B cell (primary cell): ENCODE measurements around the gene RSRC2. TPM values are rescaled to one million over a fixed set of nuclear protein-coding genes. Genes with fewer than 3 reads are reported as not detected.
"Not testable (repeated sequence)": the region's sequence is repeated elsewhere in the genome, so short reads cannot be mapped to it uniquely, and the experiment has no call there.

ENCODE experiments used
- ATAC-seq: fragments of 200-7000 bp; cut with Tn5 transposase; one replicate; pipeline ENCODE4 v1.10.0; 2021; ENCODE audit warnings: low read depth, mild to moderate bottlenecking, moderate number of reproducible peaks, moderate library complexity
- CTCF ChIA-PET: fragments of 350-600 bp; sonication (Branson Sonifier 250); formaldehyde crosslinking; loops from one replicate; lab custom pipeline; 2021; ENCODE audit warnings: antibody characterized with exemption, inconsistent platforms; lab: Charles Lee
- POLR2A ChIA-PET: fragments of 350-600 bp; sonication (Branson Sonifier 250); formaldehyde crosslinking; loops from one replicate; lab custom pipeline; 2021; ENCODE audit warnings: antibody characterized with exemption; lab: Charles Lee
- DNase-seq: peaks from one replicate; pipeline ENCODE4 v3.0.0; 2013
- H2AFZ ChIP-seq: 2 replicates; pipeline ENCODE4 v1.6.1; 2012; ENCODE audit warnings: mild to moderate bottlenecking, low read depth, low read length; ENCODE audit not compliant: insufficient read depth, poor library complexity, severe bottlenecking
- H3K27ac ChIP-seq, 2 donors: 1 replicate in 1 of 2; 2 replicates in 1 of 2; pipeline ENCODE4 v1.5.1; 2012 to 2013; ENCODE audit warnings: low read length in 2 of 2, mild to moderate bottlenecking in 2 of 2, moderate library complexity in 1 of 2
- H3K27me3 ChIP-seq, 4 experiments: fragments of 200-600 bp in 1 of 4; sonication (generic) in 1 of 4; replicated peaks in 1 of 4; 1 replicate in 2 of 4; 2 replicates in 2 of 4; pipeline versions ENCODE4 v1.6.1 to v1.7.0; 2013 to 2016; ENCODE audit warnings: low read length in 3 of 4, mild to moderate bottlenecking in 2 of 4, mixed read lengths in 1 of 4, moderate library complexity in 1 of 4; ENCODE audit not compliant: insufficient read depth in 4 of 4, control insufficient read depth in 3 of 4; ENCODE audit errors: control extremely low read depth in 1 of 4
- H3K36me3 ChIP-seq, 2 experiments: replicated peaks in 1 of 2; 1 replicate in 1 of 2; 2 replicates in 1 of 2; pipeline versions ENCODE4 v1.6.1 to v1.7.1; 2013; ENCODE audit warnings: low read length in 1 of 2; ENCODE audit not compliant: insufficient read depth in 2 of 2, control insufficient read depth in 1 of 2; ENCODE audit errors: control extremely low read depth in 1 of 2, extremely low read depth in 1 of 2
- H3K4me1 ChIP-seq, 2 donors: fragments of 200-600 bp in 1 of 2; sonication (generic) in 1 of 2; 1 replicate in 1 of 2; 2 replicates in 1 of 2; pipeline versions ENCODE4 v1.5.1 to v1.6.1; 2013 to 2017; ENCODE audit warnings: low read length in 2 of 2; ENCODE audit not compliant: control insufficient read depth in 2 of 2, insufficient read depth in 2 of 2
- H3K4me2 ChIP-seq: replicated peaks from 2 replicates; pipeline ENCODE3; 2012; ENCODE audit warnings: mild to moderate bottlenecking, low read depth, low read length; ENCODE audit not compliant: poor library complexity, severe bottlenecking
- H3K4me3 ChIP-seq, 5 experiments: fragments of 200-600 bp in 1 of 5; sonication (generic) in 1 of 5; 1 replicate in 3 of 5; 2 replicates in 2 of 5; pipeline versions ENCODE4 v1.5.1 to v1.7.0; 2011 to 2016; ENCODE audit warnings: low read length in 4 of 5, mild to moderate bottlenecking in 4 of 5, low read depth in 2 of 5, control low read depth in 1 of 5, moderate library complexity in 1 of 5; ENCODE audit not compliant: insufficient read depth in 1 of 5; ENCODE audit errors: control extremely low read depth in 1 of 5, extremely low read depth in 1 of 5
- H3K79me2 ChIP-seq: fragments of 200-600 bp; sonication (generic); one replicate; pipeline ENCODE4 v1.6.0; 2016; ENCODE audit warnings: low read length; ENCODE audit not compliant: control insufficient read depth, insufficient read depth
- H3K9ac ChIP-seq: fragments of 200-600 bp; sonication (generic); 2 replicates; pipeline ENCODE4 v1.6.1; 2017; ENCODE audit warnings: mild to moderate bottlenecking, low read length, moderate library complexity
- H3K9me3 ChIP-seq, 3 donors: one replicate each; pipeline versions ENCODE4 v1.6.1 to v1.7.1; 2013; ENCODE audit warnings: low read length in 2 of 3; ENCODE audit not compliant: control insufficient read depth in 2 of 3, insufficient read depth in 1 of 3; ENCODE audit errors: control extremely low read depth in 1 of 3
- H4K20me1 ChIP-seq: 2 replicates; pipeline ENCODE4 v1.6.0; 2012; ENCODE audit warnings: mild to moderate bottlenecking, low read length; ENCODE audit not compliant: insufficient read depth, control insufficient read depth, poor library complexity, severe bottlenecking
- H3K27ac Mint-ChIP-seq: one replicate; pipeline ENCODE4 v1.8.0; 2021; ENCODE audit warnings: mixed read lengths
- H3K27me3 Mint-ChIP-seq: one replicate; pipeline ENCODE4 v1.8.0; 2021; ENCODE audit warnings: mixed read lengths
- H3K4me1 Mint-ChIP-seq: one replicate; pipeline ENCODE4 v1.8.0; 2021; ENCODE audit warnings: mixed read lengths
- H3K4me3 Mint-ChIP-seq: one replicate; pipeline ENCODE4 v1.8.0; 2021; ENCODE audit warnings: mixed read lengths
- H3K9me3 Mint-ChIP-seq: one replicate; pipeline ENCODE4 v1.8.0; 2022; ENCODE audit warnings: mixed read lengths; ENCODE audit not compliant: insufficient read depth
- CTCF ChIP-seq: fragments of 200-600 bp; IDR thresholded peaks from one replicate; pipeline ENCODE4 v1.8.0; 2022; ENCODE audit warnings: antibody characterized with exemption, mild to moderate bottlenecking
- EZH2 ChIP-seq: IDR thresholded peaks from 2 replicates; pipeline ENCODE4 v1.6.1; 2012; ENCODE audit warnings: borderline replicate concordance, low read depth, mild to moderate bottlenecking, moderate library complexity, low read length; ENCODE audit not compliant: insufficient read depth, poor library complexity, severe bottlenecking
- WGBS: methylation state at CpG from one replicate; pipeline ENCODE4 v1.1.5; 2013; ENCODE audit warnings: missing lambda C conversion rate; ENCODE audit not compliant: insufficient coverage; 5-methylcytosine and 5-hydroxymethylcytosine counted together
- intact Hi-C: fragments of 100-400 bp; cut with micrococcal nuclease; formaldehyde crosslinking; loops from one replicate; pipeline ENCODE4 v1.10.0; 2022
- polyA plus RNA-seq: library from polyadenylated mRNA; depleted of rRNA; stranded (reverse); fragments of >200 nt; gene quantifications from 2 replicates; pipeline ENCODE4 v1.2.3, GENCODE V29; 2012
- total RNA-seq, 2 donors: library from RNA; stranded (reverse); fragments of 120-200 nt in 1 of 2; gene quantifications; 1 replicate in 1 of 2; 2 replicates in 1 of 2; pipeline versions ENCODE4 v1.2.3 to v1.2.4, GENCODE V29; 2013 to 2022

The RSRC2 gene
- total and polyA plus RNA-seq, 2 donors (not counting 1 experiment from before 2014, with no cell fraction given), result 56.2 to 151 TPM

GRCh38 chr12:122486805-122487426 is 39.8 kb downstream of the RSRC2 start:
- Mint-ChIP-seq H3K4me3 (no peak overlapping the region), H3K9me3 (no peaks in the 10 kb centered on the region), H3K27me3 (no peaks in the 10 kb centered on the region), H3K4me1 (peaks cover 2% of the 10 kb centered on the region), H3K27ac (no peak overlapping the region)
- 96% methylated on average over 7 of the region's 7 CpGs for WGBS
- H2AFZ ChIP-seq, result no peak overlapping the region
- H4K20me1 ChIP-seq, result no peaks in the 10 kb centered on the region
- H3K9ac ChIP-seq, result no peak overlapping the region
- TF ChIP-seq CTCF (no peak), EZH2 (no peak)
- POLR2A ChIA-PET, result interaction anchor here (0.5 kb wide), 1 partner anchor 796 kb away, joined by 3 read pairs; no protein-coding TSS in a partner anchor
- no peak for DNase-seq
- no peak overlapping the region for H3K4me2 ChIP-seq
- no peak overlapping the region for H3K27ac ChIP-seq
- peaks cover 21% of the 10 kb centered on the region for H3K79me2 ChIP-seq
- H3K4me1 ChIP-seq, result no peaks in the 10 kb centered on the region
- intact Hi-C loops, result no loop called here
- no peaks in the 10 kb centered on the region for H3K27me3 ChIP-seq
- H3K4me3 ChIP-seq, result no peak overlapping the region
- ATAC-seq, result no peak
- no peaks in the 10 kb centered on the region for H3K9me3 ChIP-seq
- H3K36me3 ChIP-seq, result peaks cover 20 to 74% of the 10 kb centered on the region in 2 experiments
- CTCF ChIA-PET, result interaction anchor here (1.7 kb wide), 1 partner anchor 16 kb away, joined by 9 read pairs; no protein-coding TSS in a partner anchor

- Histone ChIP-seq H3K79me2 (peaks cover 16% of the 10 kb centered on the region), H3K36me3 (peaks cover 20 to 76% of the 10 kb centered on the region in 2 experiments)
- intact Hi-C loops, H3K9me3 ChIP-seq, H3K27ac ChIP-seq, H3K9ac ChIP-seq, H2AFZ ChIP-seq, H3K9me3 Mint-ChIP-seq, H3K27ac Mint-ChIP-seq, H3K4me1 Mint-ChIP-seq, H4K20me1 ChIP-seq, H3K27me3 ChIP-seq, ATAC-seq, H3K4me3 ChIP-seq, H3K4me2 ChIP-seq, H3K27me3 Mint-ChIP-seq, DNase-seq, H3K4me3 Mint-ChIP-seq, H3K4me1 ChIP-seq: not testable (repeated sequence)
- POLR2A ChIA-PET, result interaction anchor here (0.5 kb wide), 1 partner anchor 796 kb away, joined by 3 read pairs; no protein-coding TSS in a partner anchor
- no CpG with 5 or more reads among the region's 6 CpGs for WGBS
- CTCF ChIA-PET, result interaction anchor here (0.6 to 1.7 kb wide), 2 partner anchors 15 to 31 kb away, joined by 5 to 9 read pairs; no protein-coding TSS in a partner anchor
Measured at GRCh38 chr12:122486360-122486759, 40.4 kb downstream of the RSRC2 start.

- H2AFZ ChIP-seq, H3K27me3 Mint-ChIP-seq, H3K9me3 Mint-ChIP-seq, H3K79me2 ChIP-seq, DNase-seq, intact Hi-C loops, H3K4me1 Mint-ChIP-seq, H4K20me1 ChIP-seq, H3K27me3 ChIP-seq, H3K27ac Mint-ChIP-seq, H3K4me3 ChIP-seq, H3K4me1 ChIP-seq, H3K9me3 ChIP-seq, H3K9ac ChIP-seq, POLR2A ChIA-PET, ATAC-seq, H3K4me2 ChIP-seq, H3K27ac ChIP-seq, H3K4me3 Mint-ChIP-seq: not testable (repeated sequence)
- CTCF ChIA-PET, result interaction anchor here (1.4 kb wide), 1 partner anchor 84 kb away, joined by 3 read pairs; no protein-coding TSS in a partner anchor
- H3K36me3 ChIP-seq, result peaks cover 23 to 77% of the 10 kb centered on the region in 2 experiments
- WGBS, result 100% methylated on average over 1 of the region's 1 CpG
Measured at GRCh38 chr12:122484385-122484784, 42.4 kb downstream of the RSRC2 start.
